NCI-H69 (cell line): ENCODE results near the gene AK2.
A peak's percentile ranks its signal among the peaks of the same experiment; 100 is the strongest.

Experiments
- DNase-seq: peaks from one replicate; lab custom pipeline; 2025; lab: John Stamatoyannopoulos, UW

The AK2 gene

GRCh38 chr1:33022650-33023200, 14.0 kb downstream of the AK2 start:
- DNase-seq: no peak

GRCh38 chr1:33021567-33022431, 14.9 kb downstream of the AK2 start:
- DNase-seq: no peak

- no peak for DNase-seq
Observed at GRCh38 chr1:33018112-33018511, 18.6 kb downstream of the AK2 start.

- no peak for DNase-seq
Observed at GRCh38 chr1:33017175-33017574, 19.5 kb downstream of the AK2 start.

- no peak for DNase-seq
Observed at GRCh38 chr1:33015216-33015615, 21.5 kb downstream of the AK2 start.

- no peak for DNase-seq
Observed at GRCh38 chr1:33014464-33015163, 22.1 kb downstream of the AK2 start.

GRCh38 chr1:33013791-33014190, 22.9 kb downstream of the AK2 start:
- DNase-seq: no peak

GRCh38 chr1:33012165-33012564, 24.5 kb downstream of the AK2 start:
- DNase-seq: no peak

GRCh38 chr1:33010932-33011731, 25.6 kb downstream of the AK2 start:
- no peak for DNase-seq

GRCh38 chr1:33009561-33009960, 27.1 kb downstream of the AK2 start:
- DNase-seq: no peak

- no peak for DNase-seq
Observed at GRCh38 chr1:33008051-33008914, 28.4 kb downstream of the AK2 start.

GRCh38 chr1:33007190-33008050, 29.3 kb downstream of the AK2 start:
- DNase-seq: peak; percentile 25

- no peak for DNase-seq
Observed at GRCh38 chr1:33005838-33006421, 30.8 kb downstream of the AK2 start.

GRCh38 chr1:33005117-33005837, 31.4 kb downstream of the AK2 start:
- DNase-seq: no peak

GRCh38 chr1:33004613-33005012, 32.1 kb downstream of the AK2 start:
- no peak for DNase-seq

- no peak for DNase-seq
Observed at GRCh38 chr1:33003657-33004056, 33.0 kb downstream of the AK2 start.

GRCh38 chr1:33002006-33002405, 34.7 kb downstream of the AK2 start:
- DNase-seq: no peak

- peak; percentile 8 for DNase-seq
Observed at GRCh38 chr1:33001282-33001681, 35.4 kb downstream of the AK2 start.

- no peak for DNase-seq
Observed at GRCh38 chr1:33000427-33001026, 36.2 kb downstream of the AK2 start.
